Ectodermal cell (in vitro differentiated cells): Measurements from ENCODE around the gene CENPO. TPM values are rescaled to one million over a fixed set of nuclear protein-coding genes. Genes with fewer than 3 reads are reported as not detected.

Experiments used
- H3K27ac ChIP-seq: 2 replicates; pipeline ENCODE4 v1.7.0; 2013; ENCODE audit warnings: mild to moderate bottlenecking, low read depth, low read length; ENCODE audit not compliant: insufficient read depth, poor library complexity, severe bottlenecking
- H3K27me3 ChIP-seq: 2 replicates; pipeline ENCODE4 v1.7.0; 2013; ENCODE audit warnings: mild to moderate bottlenecking, low read length; ENCODE audit not compliant: insufficient read depth, control insufficient read depth, poor library complexity, severe bottlenecking
- H3K36me3 ChIP-seq: one replicate; pipeline ENCODE4 v1.7.0; 2013; ENCODE audit warnings: low read length; ENCODE audit not compliant: control insufficient read depth, insufficient read depth
- H3K4me1 ChIP-seq: one replicate; pipeline ENCODE4 v1.7.0; 2013; ENCODE audit warnings: low read length; ENCODE audit not compliant: control insufficient read depth, insufficient read depth
- H3K4me3 ChIP-seq: 2 replicates; pipeline ENCODE4 v1.7.0; 2013; ENCODE audit warnings: low read depth, low read length, control low read depth; ENCODE audit not compliant: insufficient read depth
- H3K9me3 ChIP-seq: 2 replicates; pipeline ENCODE4 v1.7.0; 2013; ENCODE audit warnings: mild to moderate bottlenecking, low read length, moderate library complexity; ENCODE audit not compliant: control insufficient read depth
- WGBS, 2 experiments: methylation state at CpG; one replicate each; pipeline ENCODE4 v1.1.7; 2013; ENCODE audit warnings: missing lambda C conversion rate in 2 of 2; 5-methylcytosine and 5-hydroxymethylcytosine counted together
- polyA plus RNA-seq, 4 experiments: library from polyadenylated mRNA; stranded (reverse); fragments of 50-300 nt; gene quantifications; one replicate each; pipeline ENCODE4 v1.2.3, GENCODE V29; 2013

CENPO gene, protein sequence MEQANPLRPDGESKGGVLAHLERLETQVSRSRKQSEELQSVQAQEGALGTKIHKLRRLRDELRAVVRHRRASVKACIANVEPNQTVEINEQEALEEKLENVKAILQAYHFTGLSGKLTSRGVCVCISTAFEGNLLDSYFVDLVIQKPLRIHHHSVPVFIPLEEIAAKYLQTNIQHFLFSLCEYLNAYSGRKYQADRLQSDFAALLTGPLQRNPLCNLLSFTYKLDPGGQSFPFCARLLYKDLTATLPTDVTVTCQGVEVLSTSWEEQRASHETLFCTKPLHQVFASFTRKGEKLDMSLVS
- polyA plus RNA-seq (2013, experiment 1 of 4) = 59.7 TPM
- 57.6 TPM for polyA plus RNA-seq (2013, experiment 2 of 4)
- 37.4 TPM for polyA plus RNA-seq (2013, experiment 3 of 4)
- polyA plus RNA-seq (2013, experiment 4 of 4) = 40.3 TPM

DNA sequence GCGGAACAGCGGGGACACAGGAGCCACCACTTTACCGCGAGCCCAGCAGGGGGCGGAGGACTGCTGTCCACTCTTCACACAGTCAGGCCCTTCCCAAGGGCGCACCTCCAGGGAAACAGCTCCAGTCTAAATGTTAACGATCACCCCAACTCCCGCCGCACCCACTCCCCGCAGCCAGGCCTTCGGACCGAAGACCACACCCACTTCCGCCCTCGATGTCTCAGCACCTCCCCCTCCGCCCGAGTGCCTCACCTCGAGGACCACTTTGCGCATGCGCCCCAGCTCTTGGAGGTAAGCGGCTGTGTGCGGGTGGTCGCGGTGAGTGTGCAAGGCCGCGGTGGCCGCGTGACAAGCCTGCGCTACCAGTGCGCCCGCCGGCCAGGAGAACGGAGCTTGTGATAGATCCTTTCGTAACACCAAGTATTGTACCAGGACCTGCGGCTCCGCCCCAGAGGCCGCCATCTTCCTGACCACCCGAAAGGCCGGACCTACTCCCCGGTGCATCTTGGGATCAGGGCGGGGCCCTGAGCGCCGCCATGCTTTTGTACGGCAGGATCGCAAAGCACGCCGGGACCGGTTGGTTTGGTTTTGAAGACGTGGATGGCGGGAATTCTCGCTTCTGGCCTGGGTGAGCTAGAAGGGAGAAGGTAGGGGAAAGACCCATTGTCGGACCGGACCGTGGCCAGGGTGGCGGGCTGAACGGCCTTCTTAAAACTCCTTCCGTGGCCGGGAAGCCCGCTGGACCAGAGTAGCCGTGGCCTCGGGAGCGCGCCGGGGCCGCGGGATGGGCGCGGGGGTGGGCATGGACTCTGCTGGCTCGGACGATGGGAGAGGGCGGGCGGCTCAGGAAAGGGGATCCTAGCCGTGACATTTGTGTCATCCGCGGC, at the start of gene CENPO, which contains the start of gene PTRHD1:
Gene CENPO (plus strand): TSS at position 552 of the 887 bp plus-strand sequence. CDS start 495 bp downstream, outside the sequence.
Gene PTRHD1 (minus strand): TSS at position 518 of the 887 bp plus-strand sequence. CDS start 14 bp downstream, at position 504.
- H3K27me3 ChIP-seq = no peaks in the 10 kb centered on the region
- H3K27ac ChIP-seq = peak within 1 kb of the TSS; percentile 98
- H3K4me1 ChIP-seq = peaks cover 19% of the 10 kb centered on the region
- H3K36me3 ChIP-seq = peaks cover 15% of the 10 kb centered on the region
- peak within 1 kb of the TSS; percentile 96 for H3K4me3 ChIP-seq
- WGBS, 2 experiments = 0 to 1% methylated on average over 74 of the region's 74 CpGs
- H3K9me3 ChIP-seq = no peaks in the 10 kb centered on the region

DNA sequence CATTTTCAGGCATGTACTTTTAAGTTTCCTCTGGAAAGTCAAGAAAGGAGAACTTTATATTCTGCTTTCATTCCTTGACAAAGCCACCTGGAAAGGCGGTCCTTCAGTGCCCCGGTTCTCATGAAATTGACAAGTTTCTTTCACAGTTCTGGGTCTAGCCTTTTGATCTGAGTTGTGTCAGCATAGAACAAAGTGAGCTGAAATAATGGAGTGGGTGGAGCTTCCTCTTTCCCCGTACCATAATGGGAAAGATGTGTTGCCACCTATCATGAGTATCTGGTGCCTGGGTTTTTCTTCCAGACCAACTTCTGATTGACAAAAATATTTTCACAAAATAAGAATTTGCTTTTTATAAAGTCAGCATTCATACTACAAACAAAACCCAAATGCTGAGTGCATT, 49.3 kb upstream of the CENPO start:
- H3K27me3 ChIP-seq = no peaks in the 10 kb centered on the region
- no peak overlapping the region for H3K4me3 ChIP-seq
- H3K4me1 ChIP-seq = peaks cover 3% of the 10 kb centered on the region
- no peak overlapping the region for H3K27ac ChIP-seq
- no peaks in the 10 kb centered on the region for H3K9me3 ChIP-seq
- WGBS, 2 experiments = 73 to 74% methylated on average over 3 of the region's 3 CpGs
- H3K36me3 ChIP-seq = no peaks in the 10 kb centered on the region

DNA sequence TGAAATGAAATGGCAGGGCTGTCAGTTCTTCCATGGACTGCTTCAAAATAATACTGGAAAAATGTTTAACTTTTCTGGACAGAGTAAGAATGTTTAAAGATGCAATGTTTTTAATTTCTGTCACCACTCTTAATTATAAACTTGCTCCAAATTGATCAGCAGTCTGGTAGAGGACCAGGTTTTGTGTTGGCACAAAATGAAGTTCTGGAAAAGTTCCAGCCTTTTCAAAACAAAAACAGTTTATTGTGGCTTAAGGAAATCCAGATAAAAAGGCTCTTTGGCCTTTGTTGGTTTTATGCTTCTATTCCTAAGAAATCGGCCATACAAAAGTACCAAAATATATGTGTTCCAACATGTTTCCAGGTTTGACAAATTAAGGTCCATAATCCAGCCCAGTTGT, 48.9 kb upstream of the CENPO start:
- Histone ChIP-seq H3K27me3 (no peaks in the 10 kb centered on the region), H3K36me3 (no peaks in the 10 kb centered on the region), H3K4me3 (no peak overlapping the region), H3K27ac (no peak overlapping the region), H3K9me3 (no peaks in the 10 kb centered on the region), H3K4me1 (peaks cover 3% of the 10 kb centered on the region)
- WGBS, 2 experiments = 86 to 100% methylated on average over 1 of the region's 1 CpG

DNA sequence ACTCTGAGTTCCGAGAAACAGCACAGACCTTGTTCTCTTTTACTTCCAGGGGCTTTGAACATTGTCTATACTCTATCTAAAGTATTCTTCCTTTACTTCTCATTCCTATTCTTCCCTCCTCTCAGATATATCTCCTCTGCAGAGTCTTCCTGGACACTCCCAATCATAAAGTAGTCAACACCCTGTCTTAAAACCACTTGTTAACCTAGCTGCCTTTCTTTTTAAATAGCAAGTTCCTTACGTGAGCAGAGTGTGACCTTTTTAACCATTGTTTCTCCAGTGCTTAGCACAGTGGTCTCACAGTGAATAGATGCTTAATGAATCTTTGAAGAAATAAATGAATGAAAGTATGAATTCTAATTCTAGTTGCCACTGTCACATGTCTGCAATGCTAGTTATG, 47.4 kb upstream of the CENPO start:
- Histone ChIP-seq H3K4me3 (no peak overlapping the region), H3K4me1 (peaks cover 3% of the 10 kb centered on the region), H3K27ac (no peak overlapping the region), H3K27me3 (no peaks in the 10 kb centered on the region), H3K36me3 (no peaks in the 10 kb centered on the region), H3K9me3 (no peaks in the 10 kb centered on the region)
- 82 to 92% methylated on average over 2 of the region's 2 CpGs for WGBS, 2 experiments

DNA sequence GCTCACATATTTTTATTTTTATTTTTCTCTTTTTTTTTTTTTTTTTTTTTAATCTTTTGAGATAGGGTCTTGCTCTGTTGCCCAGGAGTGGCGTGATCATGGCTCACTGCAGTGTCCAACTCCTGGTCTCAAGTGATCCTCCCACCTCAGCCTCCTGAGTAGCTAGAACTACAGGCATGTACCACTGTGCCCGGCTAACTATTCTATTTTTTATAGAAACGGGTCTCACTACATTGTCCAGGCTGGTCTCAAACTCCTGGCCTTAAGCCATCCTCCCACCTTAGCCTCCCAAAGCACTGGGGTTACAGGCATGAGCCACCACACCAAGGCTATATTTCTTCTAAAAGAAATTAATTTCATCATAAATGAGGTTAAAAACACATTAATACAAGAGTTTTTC, 45.9 kb upstream of the CENPO start:
- 91 to 92% methylated on average over 3 of the region's 3 CpGs for WGBS, 2 experiments
- H3K4me1 ChIP-seq = peaks cover 3% of the 10 kb centered on the region
- H3K27ac ChIP-seq = no peak overlapping the region
- no peaks in the 10 kb centered on the region for H3K9me3 ChIP-seq
- H3K27me3 ChIP-seq = no peaks in the 10 kb centered on the region
- no peak overlapping the region for H3K4me3 ChIP-seq
- no peaks in the 10 kb centered on the region for H3K36me3 ChIP-seq

DNA sequence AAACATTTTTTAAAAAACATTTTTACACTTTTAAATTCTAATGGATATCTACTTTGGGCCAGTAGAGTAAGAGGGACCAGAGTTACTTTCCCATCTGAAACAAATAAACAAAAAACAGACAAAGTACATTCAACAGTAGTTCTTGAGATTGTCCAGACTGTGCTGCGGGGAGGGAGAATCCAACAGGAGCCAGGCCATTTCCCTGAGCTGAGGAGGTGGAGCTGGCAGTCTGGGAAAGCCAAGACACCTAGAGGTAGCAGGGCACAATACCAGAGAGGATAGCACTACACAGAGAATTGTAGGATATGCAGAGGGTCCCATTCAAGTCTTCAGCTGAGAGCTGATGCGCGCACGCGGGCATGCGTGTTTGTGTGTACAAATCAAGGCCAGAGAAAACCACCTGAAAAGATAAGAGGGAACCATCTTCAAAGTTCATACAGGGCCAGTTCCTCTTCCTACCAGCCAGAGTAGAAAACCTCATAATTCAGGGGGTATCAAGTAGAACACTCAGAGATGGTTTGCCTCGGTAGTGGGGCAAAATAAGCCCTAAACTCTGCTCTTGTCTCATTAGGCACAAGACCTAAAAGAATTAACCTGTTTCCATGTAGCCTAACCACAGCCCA, 44.0 kb upstream of the CENPO start:
- no peaks in the 10 kb centered on the region for H3K4me1 ChIP-seq
- no peak overlapping the region for H3K27ac ChIP-seq
- H3K4me3 ChIP-seq = no peak overlapping the region
- H3K27me3 ChIP-seq = no peaks in the 10 kb centered on the region
- H3K36me3 ChIP-seq = no peaks in the 10 kb centered on the region
- 91 to 92% methylated on average over 7 of the region's 7 CpGs for WGBS, 2 experiments
- H3K9me3 ChIP-seq = no peaks in the 10 kb centered on the region

DNA sequence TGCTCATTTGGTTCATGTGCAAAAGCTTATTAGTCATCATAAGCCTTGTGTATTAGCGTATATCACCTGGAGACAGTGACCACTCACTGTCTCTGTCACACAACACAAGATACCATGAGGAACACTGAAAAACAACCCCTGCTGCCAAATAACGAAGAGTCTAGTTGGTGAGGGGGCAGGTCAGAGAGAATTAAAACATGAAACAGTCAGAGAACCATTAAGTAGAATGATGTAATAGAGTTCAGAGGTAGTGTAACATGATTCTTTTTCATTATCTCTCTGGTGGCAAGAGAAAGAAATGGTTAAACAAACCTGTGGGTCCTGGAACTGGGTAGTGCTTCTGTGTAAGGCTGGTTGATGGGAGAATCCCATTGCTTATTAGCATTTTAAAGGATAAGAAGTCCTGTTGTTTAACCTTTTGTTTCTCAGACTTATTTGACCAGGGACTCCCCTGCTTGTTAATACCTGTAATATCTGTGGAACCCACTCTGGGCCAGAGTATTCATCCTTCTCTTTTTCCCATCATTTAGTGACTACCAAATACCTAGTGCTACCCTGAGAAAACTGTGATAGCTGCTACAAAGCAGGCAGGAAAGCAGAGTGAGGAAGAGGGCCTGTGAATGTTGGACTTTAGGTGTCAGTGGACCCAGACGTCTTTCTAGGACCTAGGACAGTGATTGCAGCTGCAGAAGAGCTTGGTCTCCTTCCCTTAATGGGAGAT, 38.1 kb upstream of the CENPO start:
- Histone ChIP-seq H3K36me3 (peaks cover 3% of the 10 kb centered on the region), H3K27ac (no peak overlapping the region)
- 66 to 67% methylated on average over 3 of the region's 3 CpGs for WGBS, 2 experiments

DNA sequence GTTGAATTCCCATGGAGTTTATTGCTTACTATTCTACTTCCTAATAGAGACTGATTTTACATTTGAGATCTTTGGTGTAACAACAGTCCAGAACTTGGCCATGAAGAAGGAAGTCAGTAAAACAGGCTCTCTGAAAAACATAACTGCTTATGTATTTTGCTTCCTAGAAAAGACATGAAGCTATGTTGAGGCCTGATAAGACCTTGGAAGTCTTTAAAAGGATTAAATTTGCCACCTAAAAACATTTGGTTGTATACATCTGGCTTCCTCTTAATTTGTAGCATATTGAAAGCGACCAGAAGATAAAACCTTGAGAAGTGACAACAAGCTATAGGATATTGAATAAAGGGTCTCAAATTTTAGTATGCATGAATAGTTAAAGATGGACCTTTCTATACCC, 36.4 kb upstream of the CENPO start:
- Histone ChIP-seq H3K4me1 (no peaks in the 10 kb centered on the region), H3K27me3 (no peaks in the 10 kb centered on the region), H3K27ac (no peak overlapping the region), H3K4me3 (no peak overlapping the region), H3K36me3 (peaks cover 3% of the 10 kb centered on the region), H3K9me3 (no peaks in the 10 kb centered on the region)
- 94 to 100% methylated on average over 1 of the region's 1 CpG for WGBS, 2 experiments

More for the DNA sequence above, 38.1 kb upstream of the CENPO start:
- no peak overlapping the region for H3K4me3 ChIP-seq
- H3K27me3 ChIP-seq = no peaks in the 10 kb centered on the region
- no peaks in the 10 kb centered on the region for H3K4me1 ChIP-seq
- H3K9me3 ChIP-seq = no peaks in the 10 kb centered on the region

DNA sequence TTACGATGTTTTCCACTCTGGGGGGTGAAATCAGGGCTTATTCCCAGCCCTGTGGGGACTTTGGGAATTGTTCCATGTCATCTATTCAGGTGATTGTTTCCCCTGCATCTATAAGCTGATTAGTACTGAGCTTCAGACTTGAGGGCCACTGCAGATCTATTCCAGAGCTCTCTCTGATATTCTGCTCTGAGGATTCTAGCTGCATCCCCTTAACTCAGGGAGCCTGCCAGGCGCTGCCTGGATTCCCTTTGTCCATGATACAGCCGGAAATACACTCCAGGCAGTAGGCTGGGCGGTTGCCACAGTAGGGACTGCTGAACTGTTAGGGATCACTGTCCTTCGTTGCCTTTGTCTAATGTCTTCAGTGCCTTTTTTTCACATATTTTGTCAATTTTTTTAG, 31.4 kb upstream of the CENPO start:
- no peak overlapping the region for H3K4me3 ChIP-seq
- no peaks in the 10 kb centered on the region for H3K27me3 ChIP-seq
- H3K4me1 ChIP-seq = no peaks in the 10 kb centered on the region
- no peak overlapping the region for H3K27ac ChIP-seq
- WGBS, 2 experiments = 88 to 92% methylated on average over 5 of the region's 5 CpGs
- no peaks in the 10 kb centered on the region for H3K9me3 ChIP-seq
- H3K36me3 ChIP-seq = peaks cover 3% of the 10 kb centered on the region
